ENCODE measurements around the gene XRN2. TPM values are rescaled to one million over a fixed set of nuclear protein-coding genes. Genes with fewer than 3 reads are reported as not detected.

Gene XRN2
- total and polyA plus RNA-seq, 10 donors: 19.3 to 92.6 (median 62.8) TPM

DNA sequence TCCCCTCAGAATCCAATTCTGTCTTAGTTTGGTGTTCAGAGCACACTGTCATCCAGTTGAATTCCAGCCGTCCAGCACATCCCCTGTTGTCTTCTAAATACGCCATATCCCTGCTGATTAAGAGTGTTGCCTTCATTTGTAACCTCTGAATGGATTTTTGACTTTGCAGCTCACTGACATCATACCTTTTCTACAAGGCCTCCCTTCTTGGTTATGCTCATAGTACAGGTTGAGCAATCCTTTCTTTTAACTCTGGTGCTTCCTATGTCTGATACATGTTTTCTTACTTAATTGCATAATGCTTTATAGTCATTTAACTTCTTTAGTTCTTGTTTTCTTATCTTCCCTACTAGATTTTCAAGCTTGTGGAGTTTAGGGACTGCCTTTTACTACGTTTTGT is 36.4 kb downstream of the XRN2 start:
- no peak for DNase-seq

GRCh38 chr20:21340991-21341697 is 38.0 kb downstream of the XRN2 start:
- no peak for DNase-seq
- H3K9me3 ChIP-seq: no peaks in the 10 kb centered on the region
- no peak overlapping the region for H3K27ac ChIP-seq
- peaks cover 0 to 100% (median 67%) of the 10 kb centered on the region in 6 donors for H3K36me3 ChIP-seq
- peaks cover 0 to 8% (median 0%) of the 10 kb centered on the region in 6 donors for H3K4me1 ChIP-seq
- WGBS, 5 donors: 88 to 100% (median 98%) methylated on average over 3 of the region's 3 CpGs
- TF ChIP-seq POLR2A (IDR thresholded peaks at IDR 0.05) (no peak), CTCF (IDR thresholded peaks at IDR 0.05 in 8 of 11, conservative IDR thresholded peaks at IDR 0.05 in 3 of 11) (no peak), POLR2AphosphoS5 (IDR thresholded peaks at IDR 0.05) (no peak)
- H3K4me3 ChIP-seq: no peak overlapping the region
- H3K27me3 ChIP-seq (replicated peaks in 1 of 7): no peaks in the 10 kb centered on the region
- intact Hi-C loops (cut with DNase I; ENCODE audit: low total_unique reads): no loop called here

More for the DNA sequence above, 36.4 kb downstream of the XRN2 start:
- H3K9me3 ChIP-seq: no peaks in the 10 kb centered on the region
- H3K4me3 ChIP-seq: no peak overlapping the region
- intact Hi-C loops (cut with DNase I; ENCODE audit: low total_unique reads): no loop called here
- H3K27me3 ChIP-seq (replicated peaks in 1 of 7): no peaks in the 10 kb centered on the region
- peaks cover 0 to 8% (median 0%) of the 10 kb centered on the region in 6 donors for H3K4me1 ChIP-seq
- no peak for TF ChIP-seq POLR2AphosphoS5 (IDR thresholded peaks at IDR 0.05)
- H3K27ac ChIP-seq: peak overlapping the region in 2 of 8 donors; percentile 9 to 29
- 75 to 89% (median 84%) methylated on average over 3 of the region's 3 CpGs for WGBS, 5 donors
- peaks cover 2 to 100% (median 69%) of the 10 kb centered on the region in 6 donors for H3K36me3 ChIP-seq

GRCh38 chr20:21342656-21343345 is 39.7 kb downstream of the XRN2 start:
- WGBS, 5 donors: 83 to 90% (median 87%) methylated on average over 4 of the region's 4 CpGs
- Histone ChIP-seq H3K9me3 (no peaks in the 10 kb centered on the region), H3K4me3 (no peak overlapping the region), H3K27ac (no peak overlapping the region), H3K4me1 (peaks cover 0 to 8% (median 0%) of the 10 kb centered on the region in 6 donors), H3K27me3 (replicated peaks in 1 of 7) (no peaks in the 10 kb centered on the region), H3K36me3 (peaks cover 0 to 100% (median 67%) of the 10 kb centered on the region in 6 donors)
- DNase-seq: no peak
- TF ChIP-seq POLR2A (IDR thresholded peaks at IDR 0.05): no peak
- no peak for TF ChIP-seq POLR2AphosphoS5 (IDR thresholded peaks at IDR 0.05)
- no peak for TF ChIP-seq CTCF (IDR thresholded peaks at IDR 0.05 in 8 of 11, conservative IDR thresholded peaks at IDR 0.05 in 3 of 11)
- intact Hi-C loops (cut with DNase I; ENCODE audit: low total_unique reads): no loop called here

- no peak overlapping the region for H3K4me3 ChIP-seq
- peaks cover 0 to 8% (median 0%) of the 10 kb centered on the region in 6 donors for H3K4me1 ChIP-seq
- WGBS, 5 donors: 93 to 97% (median 96%) methylated on average over 5 of the region's 5 CpGs
- intact Hi-C loops (cut with DNase I; ENCODE audit: low total_unique reads): no loop called here
- TF ChIP-seq CTCF (IDR thresholded peaks at IDR 0.05 in 8 of 11, conservative IDR thresholded peaks at IDR 0.05 in 3 of 11) (no peak), POLR2A (IDR thresholded peaks at IDR 0.05) (no peak), POLR2AphosphoS5 (IDR thresholded peaks at IDR 0.05) (no peak)
- no peak for DNase-seq
- no peaks in the 10 kb centered on the region for H3K27me3 ChIP-seq (replicated peaks in 1 of 7)
- H3K27ac ChIP-seq: no peak overlapping the region
- H3K36me3 ChIP-seq: peaks cover 0 to 100% (median 75%) of the 10 kb centered on the region in 6 donors
- H3K9me3 ChIP-seq: no peaks in the 10 kb centered on the region
Measured at GRCh38 chr20:21344206-21344900, 41.2 kb downstream of the XRN2 start.
